ENCODE data around the gene AUTS2. TPM values are rescaled to one million over a fixed set of nuclear protein-coding genes. Genes with fewer than 3 reads are reported as not detected.

AUTS2 gene
- total RNA-seq, 1 experiment from 2014 or later = 256 TPM

GRCh38 chr7:70076325-70076724 lies 478.1 kb downstream of the AUTS2 start:
- Histone ChIP-seq H3K9me3 (ENCODE audit: control insufficient read depth, low read depth, low read length) (no peaks in the 10 kb centered on the region), H2BK15ac (ENCODE audit: low read depth, low read length) (no peak overlapping the region), H2BK12ac (ENCODE audit: insufficient read length, low read depth, low read length) (no peak overlapping the region), H3K18ac (ENCODE audit: insufficient read length, low read depth, low read length) (no peak overlapping the region), H3K23me2 (ENCODE audit: insufficient read length, low read depth, low read length, poor library complexity, severe bottlenecking) (no peaks in the 10 kb centered on the region), H3K4me2 (ENCODE audit: insufficient read depth, insufficient read length, low read length) (no peak overlapping the region), H4K20me1 (ENCODE audit: control insufficient read depth, insufficient read depth, insufficient read length) (no peaks in the 10 kb centered on the region), H3K27me3 (ENCODE audit: insufficient read depth, low read length) (no peaks in the 10 kb centered on the region), H3K56ac (ENCODE audit: insufficient read length, low read depth, low read length) (no peak overlapping the region), H2BK5ac (ENCODE audit: insufficient read length, low read length) (no peak overlapping the region), H2BK120ac (ENCODE audit: low read depth, low read length, poor library complexity, severe bottlenecking) (no peak overlapping the region), H3K23ac (ENCODE audit: insufficient read length, low read depth, low read length) (no peak overlapping the region), H3K14ac (ENCODE audit: insufficient read depth, low read length) (no peak overlapping the region), H3K4me1 (ENCODE audit: insufficient read depth, low read length) (no peaks in the 10 kb centered on the region), H2AFZ (ENCODE audit: low read length) (no peak overlapping the region), H3K79me1 (ENCODE audit: insufficient read depth, low read depth, low read length, poor library complexity, severe bottlenecking) (no peaks in the 10 kb centered on the region), H3K9ac (ENCODE audit: extremely low read depth, insufficient read length, low read length) (no peak overlapping the region), H2BK20ac (ENCODE audit: low read depth, low read length, poor library complexity, severe bottlenecking) (no peak overlapping the region), H2AK5ac (ENCODE audit: insufficient read length, low read length) (no peak overlapping the region), H3K79me2 (ENCODE audit: insufficient read depth, low read length) (no peaks in the 10 kb centered on the region), H4K8ac (replicated peaks; ENCODE audit: insufficient read length, low read depth, low read length) (no peak overlapping the region), H3T11ph (ENCODE audit: low read length) (no peak overlapping the region), H4K5ac (ENCODE audit: insufficient read length, low read depth, low read length) (no peak overlapping the region), H4K91ac (ENCODE audit: insufficient read length, low read depth, low read length) (no peak overlapping the region), H3K27ac (ENCODE audit: insufficient read length, low read depth, low read length) (no peak overlapping the region), H3K4ac (ENCODE audit: low read depth, low read length) (no peak overlapping the region)
- Mint-ChIP-seq H3K9me3 (no peaks in the 10 kb centered on the region; a peak in 1 of 5 replicates), H3K4me3 (no peak overlapping the region), H3K36me3 (ENCODE audit: insufficient read depth in 1 of 3, low read depth in 3 of 3) (peaks cover 0 to 2% (median 0%) of the 10 kb centered on the region in 3 experiments; a peak in 1 of 7 replicates), H3K4me1 (no peaks in the 10 kb centered on the region), H3K27ac (no peak overlapping the region), H3K27me3 (ENCODE audit: low read depth) (no peaks in the 10 kb centered on the region)
- no peak for DNase-seq
- no peak for TF ChIP-seq CTCF (conservative IDR thresholded peaks at IDR 0.05)
- no CpG with 5 or more reads among the region's 1 CpG for WGBS (ENCODE audit: extremely low coverage, insufficient read length, low lambda C conversion rate)

Measured in H9 (cell line).